GM19193 (cell line): Measurements from ENCODE around the gene UBAP1.

ENCODE experiments used
- POLR2A ChIP-seq: IDR thresholded peaks from 4 replicates; pipeline ENCODE4 v1.6.1; 2011; ENCODE audit not compliant: insufficient read depth, insufficient read length; ENCODE audit errors: extremely low read depth

The UBAP1 gene

GRCh38 chr9:34275811-34276210 is 97.0 kb downstream of the UBAP1 start:
- no peak for TF ChIP-seq POLR2A

GRCh38 chr9:34276772-34277171 is 97.9 kb downstream of the UBAP1 start:
- no peak for TF ChIP-seq POLR2A

DNA sequence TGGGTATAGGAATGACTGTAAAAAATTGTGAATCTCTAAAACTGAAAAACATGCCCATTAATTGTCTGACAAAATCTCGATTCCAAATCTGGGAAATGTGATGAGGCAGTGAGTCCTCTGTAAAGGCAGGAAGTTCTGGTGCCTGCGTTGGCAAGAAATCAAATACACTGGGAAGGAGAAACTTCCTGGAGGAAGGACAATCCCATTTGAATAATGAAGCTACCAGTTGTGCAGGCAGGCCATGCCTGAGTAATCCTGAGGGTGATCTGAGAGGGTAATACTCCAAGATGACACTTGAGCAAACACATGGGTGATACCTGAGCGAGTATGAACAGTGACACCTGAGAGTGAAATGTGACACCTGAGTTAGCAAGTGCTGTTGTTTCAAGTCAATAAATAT is 100.6 kb downstream of the UBAP1 start:
- TF ChIP-seq POLR2A: no peak

DNA sequence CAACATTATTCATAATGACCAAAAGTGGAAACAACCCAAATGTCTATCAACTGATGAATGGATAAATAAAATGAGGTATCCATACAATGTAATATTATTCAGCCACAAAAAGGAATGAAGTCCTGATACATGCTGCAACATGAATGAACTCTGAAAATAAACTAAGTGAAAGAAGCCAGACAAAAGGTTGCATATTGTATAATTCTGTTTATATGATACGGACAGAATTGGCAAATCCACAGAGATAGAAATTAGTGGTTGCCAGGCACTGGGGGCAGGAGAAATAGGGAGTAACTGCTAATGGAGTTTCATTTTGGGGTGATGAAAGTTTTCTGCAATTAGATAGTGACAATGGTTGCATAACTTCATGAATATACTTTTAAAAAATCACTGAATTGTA is 103.3 kb downstream of the UBAP1 start:
- no peak for TF ChIP-seq POLR2A

- no peak for TF ChIP-seq POLR2A
Observed at GRCh38 chr9:34289159-34289558, 110.3 kb downstream of the UBAP1 start.

DNA sequence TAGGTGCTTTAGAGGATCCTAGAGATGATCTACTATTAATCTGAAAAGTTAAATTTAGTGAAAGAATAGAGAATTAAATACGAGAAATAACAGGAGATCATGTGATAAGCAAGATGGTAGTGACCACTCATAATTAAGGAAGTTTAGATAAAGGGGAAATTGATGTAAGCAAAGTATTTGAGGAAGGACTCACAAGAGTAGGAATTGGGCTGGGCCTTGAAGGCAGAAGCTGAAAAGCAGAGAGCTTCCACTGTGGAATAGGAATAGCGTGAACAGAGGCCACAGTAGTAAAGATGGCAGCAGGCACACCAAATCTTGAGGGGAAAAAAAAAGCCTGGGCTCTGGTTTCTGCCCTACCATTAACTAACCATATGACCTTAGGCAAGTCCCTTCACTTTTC is 112.2 kb downstream of the UBAP1 start:
- TF ChIP-seq POLR2A: no peak

- no peak for TF ChIP-seq POLR2A
Observed at GRCh38 chr9:34291423-34291822, 112.6 kb downstream of the UBAP1 start.

- no peak for TF ChIP-seq POLR2A
Observed at GRCh38 chr9:34292552-34292951, 113.7 kb downstream of the UBAP1 start.
